H1 (cell line): ENCODE data around the gene HOXB4.

Experiments used
- CTCF ChIP-seq, 3 experiments: IDR thresholded peaks; 1 replicate in 2 of 3; 2 replicates in 1 of 3; pipeline versions ENCODE4 v1.5.1 to v1.6.1; 2011; ENCODE audit warnings: low read length in 3 of 3, mild to moderate bottlenecking in 3 of 3, inconsistent platforms in 2 of 3, low read depth in 1 of 3, moderate library complexity in 1 of 3; ENCODE audit not compliant: insufficient read depth in 1 of 3; ENCODE audit errors: control extremely low read depth in 1 of 3
- GTF2F1 ChIP-seq: IDR thresholded peaks from 2 replicates; pipeline ENCODE4 v1.6.1; 2012; ENCODE audit warnings: low read depth, low read length, improper control_type of control experiment, borderline replicate concordance
- JUN ChIP-seq: IDR thresholded peaks from 2 replicates; pipeline ENCODE4 v1.6.1; 2011; ENCODE audit warnings: low read depth, mild to moderate bottlenecking, improper control_type of control experiment, low read length
- POLR2A ChIP-seq, 2 experiments: IDR thresholded peaks; 1 replicate in 1 of 2; 2 replicates in 1 of 2; pipeline ENCODE4 v1.6.1; 2011; ENCODE audit warnings: low read depth in 2 of 2, low read length in 2 of 2, mild to moderate bottlenecking in 2 of 2; ENCODE audit errors: control extremely low read depth in 1 of 2
- TCF12 ChIP-seq: IDR thresholded peaks from 2 replicates; pipeline ENCODE4 v1.6.1; 2011; ENCODE audit warnings: low read depth, mild to moderate bottlenecking, low read length

GRCh38 chr17:48606892-48607614 lies 28.9 kb upstream of the HOXB4 start:
- TF ChIP-seq CTCF (IDR thresholded peaks at IDR 0.05; ENCODE audit: control extremely low read depth in 1 of 3, insufficient read depth in 1 of 3, low read depth in 1 of 3, low read length in 3 of 3) = no peak
- TF ChIP-seq TCF12 = no peak
- TF ChIP-seq GTF2F1 = no peak
- no peak for TF ChIP-seq JUN
- no peak for TF ChIP-seq POLR2A (IDR thresholded peaks at IDR 0.05; ENCODE audit: control extremely low read depth in 1 of 2, low read depth in 2 of 2, low read length in 2 of 2)
